Breast epithelium (tissue), 3 donors: ENCODE measurements around the gene UBE4A.

Experiments used
- POLR2A ChIP-seq: fragments of 450-650 bp; IDR thresholded peaks from one replicate; pipeline ENCODE4 v1.6.1; 2016; ENCODE audit warnings: antibody characterized with exemption, mild to moderate bottlenecking, moderate library complexity
- POLR2AphosphoS5 ChIP-seq, 3 donors: sonication (generic); formaldehyde crosslinking; IDR thresholded peaks; one replicate each; pipeline ENCODE4 v1.6.1; 2017; ENCODE audit warnings: antibody characterized with exemption in 3 of 3
- TF ChIP-seq, protein P1 (sequence below), 3 donors: fragments of 450-650 bp; IDR thresholded peaks; one replicate each; pipeline ENCODE4 v1.5.1; 2016 to 2017; ENCODE audit warnings: antibody characterized with exemption in 3 of 3, mild to moderate bottlenecking in 3 of 3, moderate library complexity in 3 of 3

DNA sequence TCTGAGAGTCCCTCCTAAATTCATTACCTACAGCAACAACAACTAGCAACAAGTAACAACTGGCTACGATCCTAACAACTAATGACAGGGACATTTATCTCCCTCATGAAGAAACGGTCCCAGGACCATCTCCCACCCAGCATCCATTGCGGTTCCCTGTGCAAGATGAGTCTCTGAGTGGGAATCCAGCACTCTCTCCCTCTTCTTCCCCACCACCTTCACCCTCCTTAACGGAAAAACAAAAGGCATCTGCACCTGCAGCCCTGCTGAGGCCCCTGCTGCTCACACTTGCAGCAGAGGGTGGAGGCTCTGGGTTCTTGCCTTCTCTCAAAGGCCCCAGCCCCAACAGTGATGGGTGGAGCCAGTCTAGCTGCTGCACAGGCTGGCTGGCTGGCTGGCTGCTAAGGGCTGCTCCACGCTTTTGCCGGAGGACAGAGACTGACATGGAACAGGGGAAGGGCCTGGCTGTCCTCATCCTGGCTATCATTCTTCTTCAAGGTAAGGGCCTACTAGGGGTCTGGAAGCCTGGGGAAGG, 15.4 kb upstream of the UBE4A start, which contains the start of gene CD3G:
- TF ChIP-seq, protein P1, sequence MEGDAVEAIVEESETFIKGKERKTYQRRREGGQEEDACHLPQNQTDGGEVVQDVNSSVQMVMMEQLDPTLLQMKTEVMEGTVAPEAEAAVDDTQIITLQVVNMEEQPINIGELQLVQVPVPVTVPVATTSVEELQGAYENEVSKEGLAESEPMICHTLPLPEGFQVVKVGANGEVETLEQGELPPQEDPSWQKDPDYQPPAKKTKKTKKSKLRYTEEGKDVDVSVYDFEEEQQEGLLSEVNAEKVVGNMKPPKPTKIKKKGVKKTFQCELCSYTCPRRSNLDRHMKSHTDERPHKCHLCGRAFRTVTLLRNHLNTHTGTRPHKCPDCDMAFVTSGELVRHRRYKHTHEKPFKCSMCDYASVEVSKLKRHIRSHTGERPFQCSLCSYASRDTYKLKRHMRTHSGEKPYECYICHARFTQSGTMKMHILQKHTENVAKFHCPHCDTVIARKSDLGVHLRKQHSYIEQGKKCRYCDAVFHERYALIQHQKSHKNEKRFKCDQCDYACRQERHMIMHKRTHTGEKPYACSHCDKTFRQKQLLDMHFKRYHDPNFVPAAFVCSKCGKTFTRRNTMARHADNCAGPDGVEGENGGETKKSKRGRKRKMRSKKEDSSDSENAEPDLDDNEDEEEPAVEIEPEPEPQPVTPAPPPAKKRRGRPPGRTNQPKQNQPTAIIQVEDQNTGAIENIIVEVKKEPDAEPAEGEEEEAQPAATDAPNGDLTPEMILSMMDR (IDR thresholded peaks at IDR 0.05): no peak
- TF ChIP-seq POLR2A: no peak
- TF ChIP-seq POLR2AphosphoS5 (IDR thresholded peaks at IDR 0.05): no peak
